ENCODE measurements around the gene CAPZB. TPM values are rescaled to one million over a fixed set of nuclear protein-coding genes. Genes with fewer than 3 reads are reported as not detected.

CAPZB gene
- total RNA-seq, 1 donor = 183 TPM

DNA sequence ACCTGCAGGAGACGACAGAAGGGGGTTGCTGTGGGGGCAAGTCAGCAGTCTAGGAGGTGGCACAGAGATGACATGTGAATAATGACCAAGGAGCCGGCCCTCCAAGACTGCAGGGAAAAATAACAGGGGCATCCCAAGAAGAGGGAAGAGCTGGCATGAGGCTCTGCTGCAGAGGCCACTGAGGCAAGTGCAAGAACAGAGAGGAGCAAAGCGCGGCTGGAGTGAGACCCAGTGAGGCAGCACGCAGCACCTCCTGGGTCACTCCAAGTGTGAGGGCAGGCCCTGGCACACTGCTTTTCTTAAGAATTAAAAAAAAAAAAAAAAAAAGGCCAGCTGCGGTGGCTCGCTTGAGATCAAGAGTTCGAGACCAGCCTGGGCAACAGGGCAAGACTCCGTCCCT lies 93.1 kb downstream of the CAPZB start:
- TF ChIP-seq, protein P1, sequence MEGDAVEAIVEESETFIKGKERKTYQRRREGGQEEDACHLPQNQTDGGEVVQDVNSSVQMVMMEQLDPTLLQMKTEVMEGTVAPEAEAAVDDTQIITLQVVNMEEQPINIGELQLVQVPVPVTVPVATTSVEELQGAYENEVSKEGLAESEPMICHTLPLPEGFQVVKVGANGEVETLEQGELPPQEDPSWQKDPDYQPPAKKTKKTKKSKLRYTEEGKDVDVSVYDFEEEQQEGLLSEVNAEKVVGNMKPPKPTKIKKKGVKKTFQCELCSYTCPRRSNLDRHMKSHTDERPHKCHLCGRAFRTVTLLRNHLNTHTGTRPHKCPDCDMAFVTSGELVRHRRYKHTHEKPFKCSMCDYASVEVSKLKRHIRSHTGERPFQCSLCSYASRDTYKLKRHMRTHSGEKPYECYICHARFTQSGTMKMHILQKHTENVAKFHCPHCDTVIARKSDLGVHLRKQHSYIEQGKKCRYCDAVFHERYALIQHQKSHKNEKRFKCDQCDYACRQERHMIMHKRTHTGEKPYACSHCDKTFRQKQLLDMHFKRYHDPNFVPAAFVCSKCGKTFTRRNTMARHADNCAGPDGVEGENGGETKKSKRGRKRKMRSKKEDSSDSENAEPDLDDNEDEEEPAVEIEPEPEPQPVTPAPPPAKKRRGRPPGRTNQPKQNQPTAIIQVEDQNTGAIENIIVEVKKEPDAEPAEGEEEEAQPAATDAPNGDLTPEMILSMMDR (IDR thresholded peaks at IDR 0.05; ENCODE audit: insufficient read depth, low read depth, low read length) = no peak
- no peak for DNase-seq (ENCODE audit: low read depth)
- no peak overlapping the region for H3K4me3 ChIP-seq (ENCODE audit: low read depth, low read length)

DNA sequence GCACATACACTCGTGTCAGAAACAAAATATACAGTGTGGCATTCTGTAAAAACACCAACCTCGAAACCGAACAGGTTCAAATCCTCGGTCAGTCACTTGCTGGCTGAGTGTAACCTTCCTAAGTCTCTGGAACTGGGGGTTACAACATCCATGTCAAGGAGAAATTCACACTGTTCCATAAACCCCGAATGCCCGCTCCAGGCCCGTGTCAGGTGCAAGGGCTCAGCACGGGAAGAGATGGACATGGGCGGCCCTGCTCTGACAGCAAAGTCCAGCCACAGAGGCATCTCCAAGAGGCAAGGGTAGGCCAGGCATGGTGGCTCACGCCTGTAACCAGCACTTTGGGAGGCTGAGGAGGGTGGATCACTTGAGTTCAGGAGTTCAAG lies 93.8 kb downstream of the CAPZB start:
- TF ChIP-seq, protein P1 (IDR thresholded peaks at IDR 0.05; ENCODE audit: insufficient read depth, low read depth, low read length) = no peak
- no peak for DNase-seq (ENCODE audit: low read depth)
- no peak overlapping the region for H3K4me3 ChIP-seq (ENCODE audit: low read depth, low read length)

DNA sequence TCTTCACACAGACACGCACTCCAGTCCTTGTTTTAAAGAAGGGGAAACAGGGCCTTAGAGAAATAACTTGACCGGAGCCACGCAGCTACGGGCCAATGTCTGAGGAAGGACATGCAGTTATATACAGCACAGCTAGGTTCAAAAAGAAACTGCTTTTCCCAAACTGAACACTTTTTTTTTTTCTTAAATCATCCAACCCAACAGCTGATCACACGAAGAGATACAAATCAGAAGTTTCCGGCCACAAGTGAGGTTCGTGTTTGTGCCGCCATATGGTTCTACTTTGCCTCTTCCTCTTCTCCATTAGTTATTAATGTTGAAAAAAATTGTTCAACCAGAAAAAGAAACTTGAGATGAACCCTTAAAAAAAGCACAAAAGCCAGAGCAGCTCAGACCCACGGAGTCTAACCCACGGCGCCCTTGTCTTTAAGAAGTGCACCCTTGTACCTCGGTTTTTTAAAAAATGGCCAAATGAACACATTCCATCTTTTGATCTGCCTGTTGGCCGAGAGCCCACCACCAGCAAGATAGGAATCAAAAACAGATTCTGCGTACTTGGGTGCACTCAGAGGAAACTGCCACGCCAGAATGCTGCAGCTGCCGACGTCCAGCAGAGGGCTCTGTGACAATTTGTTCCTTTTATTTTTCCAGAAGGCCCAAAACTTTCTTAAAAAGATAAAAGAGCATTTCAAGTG lies 94.3 kb downstream of the CAPZB start:
- TF ChIP-seq, protein P1 (IDR thresholded peaks at IDR 0.05; ENCODE audit: insufficient read depth, low read depth, low read length) = peak; percentile 92
- DNase-seq (ENCODE audit: low read depth) = peak; percentile 93
- H3K4me3 ChIP-seq (ENCODE audit: low read depth, low read length) = peak overlapping the region; percentile 29

DNA sequence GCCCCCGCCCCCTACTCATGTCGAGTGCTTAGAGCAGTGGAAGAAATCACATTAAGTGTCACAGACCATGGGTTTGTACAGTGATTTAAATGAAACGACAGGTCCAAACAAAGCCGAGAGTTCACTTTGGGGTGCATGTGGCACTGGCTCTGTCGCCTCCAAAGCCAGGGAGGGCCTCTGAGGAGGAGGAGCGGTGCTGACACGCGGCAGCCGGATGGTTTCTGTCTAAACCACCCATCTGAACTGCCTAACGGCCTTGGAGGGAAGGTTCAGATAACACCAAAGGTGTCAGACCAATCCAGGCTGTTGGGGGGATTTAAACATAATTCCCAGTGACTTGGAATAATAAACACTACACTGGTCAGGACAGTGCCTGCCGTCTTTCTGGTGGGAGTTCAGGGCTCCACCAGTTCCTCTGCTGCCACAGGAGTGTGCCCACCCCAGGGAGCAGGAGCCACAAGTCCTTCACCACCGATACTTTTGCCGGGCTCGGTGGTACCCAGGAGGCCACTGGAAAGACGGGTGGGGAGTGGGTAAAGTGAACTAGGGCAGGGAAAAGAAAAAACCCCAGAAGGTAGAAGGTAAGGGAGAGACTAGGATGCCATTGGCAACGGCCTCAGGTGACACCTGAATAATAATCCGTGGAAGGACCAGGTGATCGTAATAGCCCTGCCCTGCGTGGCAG lies 95.0 kb downstream of the CAPZB start:
- DNase-seq (ENCODE audit: low read depth) = peak; percentile 74
- TF ChIP-seq, protein P1 (IDR thresholded peaks at IDR 0.05; ENCODE audit: insufficient read depth, low read depth, low read length) = no peak
- peak overlapping the region; percentile 29 for H3K4me3 ChIP-seq (ENCODE audit: low read depth, low read length)

DNA sequence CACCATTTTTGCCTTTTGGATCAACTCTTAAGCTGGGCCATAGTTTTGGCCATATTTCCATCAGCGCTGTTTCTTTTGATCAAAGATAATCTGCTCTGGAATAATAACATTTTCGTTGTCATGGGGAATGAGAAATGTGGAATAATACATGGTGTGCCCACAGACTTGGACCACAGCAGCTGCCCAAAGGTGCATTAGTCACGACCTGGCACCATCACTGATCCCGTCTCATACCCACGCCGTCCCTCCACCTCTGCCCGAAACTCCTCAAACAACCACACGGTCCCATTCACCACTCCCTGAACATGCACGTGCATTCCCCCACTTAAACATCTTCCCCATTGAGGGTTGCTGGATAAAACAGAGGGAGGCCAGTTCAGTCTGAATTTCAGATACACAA lies 96.4 kb downstream of the CAPZB start:
- TF ChIP-seq, protein P1 (IDR thresholded peaks at IDR 0.05; ENCODE audit: insufficient read depth, low read depth, low read length) = no peak
- H3K4me3 ChIP-seq (ENCODE audit: low read depth, low read length) = no peak overlapping the region
- no peak for DNase-seq (ENCODE audit: low read depth)

DNA sequence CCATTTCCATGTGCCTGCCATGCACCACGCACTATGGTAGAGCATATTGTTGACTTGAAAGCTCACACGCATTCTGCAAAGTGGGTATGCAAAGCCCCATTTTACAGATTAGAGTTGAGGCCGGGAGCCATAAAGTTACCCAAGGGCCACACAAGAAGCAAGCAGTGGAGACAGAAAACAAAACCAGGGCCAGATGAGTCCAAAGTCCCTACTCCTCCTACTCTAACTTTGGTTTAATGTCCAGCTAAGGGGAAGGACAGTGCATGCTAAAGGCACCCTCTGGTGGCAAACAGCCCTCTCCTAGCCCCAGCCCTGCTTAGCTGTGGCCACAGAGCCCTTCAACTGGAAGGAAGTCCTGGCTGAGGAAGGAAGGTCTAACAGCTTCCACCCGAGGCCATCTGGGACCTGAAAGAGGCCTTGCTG lies 98.3 kb downstream of the CAPZB start:
- TF ChIP-seq, protein P1 (IDR thresholded peaks at IDR 0.05; ENCODE audit: insufficient read depth, low read depth, low read length) = no peak
- H3K4me3 ChIP-seq (ENCODE audit: low read depth, low read length) = no peak overlapping the region
- DNase-seq (ENCODE audit: low read depth) = no peak
